Activated CD4-positive, alpha-beta memory T cell treated with anti-CD3 and anti-CD28 coated beads, Interleukin-2, amount 10 ng/mL, durations not matched to agents 7 days and 5 days (primary cell): ENCODE data around the gene DOK6. TPM values are rescaled to one million over a fixed set of nuclear protein-coding genes. Genes with fewer than 3 reads are reported as not detected.
A peak's percentile ranks its signal among the peaks of the same experiment; 100 is the strongest.
"Not testable (repeated sequence)": the region's sequence is repeated elsewhere in the genome, so short reads cannot be mapped to it uniquely, and the experiment has no call there.

ENCODE experiments used
- CTCF ChIA-PET: fragments of 350-600 bp; sonication (Branson Sonifier 250); formaldehyde crosslinking; loops from one replicate; lab custom pipeline; 2021; ENCODE audit warnings: antibody characterized with exemption, inconsistent platforms; lab: Charles Lee
- POLR2A ChIA-PET: fragments of 350-600 bp; sonication (Branson Sonifier 250); formaldehyde crosslinking; loops from one replicate; lab custom pipeline; 2021; ENCODE audit warnings: antibody characterized with exemption; lab: Charles Lee
- DNase-seq: peaks from one replicate; pipeline ENCODE4 v3.0.0-alpha.2; 2020
- H3K27ac Mint-ChIP-seq: one replicate; pipeline ENCODE4 v1.8.0; 2021; ENCODE audit warnings: mild to moderate bottlenecking, mixed read lengths
- H3K27me3 Mint-ChIP-seq: one replicate; pipeline ENCODE4 v1.8.0; 2021; ENCODE audit warnings: mixed read lengths
- H3K36me3 Mint-ChIP-seq: one replicate; pipeline ENCODE4 v1.8.0; 2021; ENCODE audit warnings: low read depth, mixed read lengths
- H3K4me1 Mint-ChIP-seq: one replicate; pipeline ENCODE4 v1.8.0; 2021; ENCODE audit warnings: mixed read lengths
- H3K4me3 Mint-ChIP-seq: one replicate; pipeline ENCODE4 v1.8.0; 2021; ENCODE audit warnings: mild to moderate bottlenecking, mixed read lengths
- H3K9me3 Mint-ChIP-seq: one replicate; pipeline ENCODE4 v1.8.0; 2021; ENCODE audit warnings: mixed read lengths
- total RNA-seq, 2 experiments: library from RNA; stranded (reverse); gene quantifications; one replicate each; pipeline ENCODE4 v1.2.3, GENCODE V29; 2021

Gene DOK6
- total RNA-seq, result not detected

DNA sequence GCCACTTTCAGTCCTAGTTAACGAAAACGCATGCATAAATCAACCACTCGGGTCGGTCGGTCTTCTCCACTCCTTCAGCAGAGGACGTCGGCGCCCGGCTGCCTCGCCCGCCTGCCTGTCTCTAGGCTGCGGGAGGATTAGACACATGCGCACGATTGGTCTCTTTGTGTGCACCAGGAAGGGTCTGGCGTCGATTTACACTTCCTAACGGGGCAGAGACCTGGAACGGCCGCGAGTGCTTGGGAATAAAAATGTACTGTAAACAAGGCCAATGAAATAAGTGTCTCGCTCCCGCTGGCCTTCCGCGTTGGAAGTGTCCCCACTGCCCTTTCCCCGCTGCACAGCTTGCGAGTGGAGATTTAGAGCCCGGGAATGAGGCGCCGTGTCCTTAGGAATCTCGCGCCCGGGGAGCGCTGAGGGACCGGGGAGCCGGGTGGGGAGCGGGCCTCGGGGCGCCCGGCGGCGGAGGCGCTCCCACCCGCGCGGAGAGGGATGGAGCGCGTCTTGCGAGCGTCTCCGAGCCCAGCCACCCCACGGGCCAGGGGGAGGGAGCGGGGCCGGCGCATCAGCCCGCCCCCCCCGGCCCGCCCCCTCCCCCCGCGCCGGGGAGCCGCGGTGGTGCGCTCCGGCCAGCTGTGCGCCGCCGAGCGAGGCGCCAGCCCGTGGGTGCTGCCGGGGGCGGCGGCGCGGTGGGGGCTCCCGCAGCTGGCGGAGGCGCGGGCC is at the start of gene DOK6:
Gene DOK6, plus strand, starts transcription at position 636 of the 723 bp plus-strand sequence.
- peak within 1 kb of the TSS; percentile 45 for H3K4me3 Mint-ChIP-seq
- no peak for DNase-seq
- POLR2A ChIA-PET, result no interaction called here
- H3K27ac Mint-ChIP-seq, result no peak within 1 kb of the TSS
- H3K4me1 Mint-ChIP-seq, result peaks cover 11% of the 10 kb centered on the region
- CTCF ChIA-PET, result no interaction called here
- peaks cover 54% of the 10 kb centered on the region for H3K27me3 Mint-ChIP-seq
- H3K36me3 Mint-ChIP-seq, result no peaks in the 10 kb centered on the region
- H3K9me3 Mint-ChIP-seq, result no peaks in the 10 kb centered on the region

DNA sequence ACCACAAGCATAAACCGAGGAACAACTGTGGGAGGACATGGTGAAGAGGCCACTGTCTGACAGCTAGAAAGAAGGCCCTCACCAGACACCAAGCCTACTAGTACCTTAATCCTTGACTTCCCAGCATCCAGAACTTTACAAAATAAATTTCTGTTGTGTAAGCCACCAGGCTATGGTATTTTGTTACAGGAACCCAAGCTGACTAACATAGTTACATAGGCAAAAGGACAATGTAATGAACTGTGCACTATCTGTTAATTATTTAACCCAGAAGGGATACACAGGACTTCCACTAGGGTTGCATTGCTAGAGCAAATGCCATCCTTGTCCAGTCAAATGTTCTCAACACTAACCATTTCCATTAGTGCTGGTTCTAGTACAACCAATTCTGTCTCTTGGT is 47.7 kb upstream of the DOK6 start:
- no peak for DNase-seq
- POLR2A ChIA-PET, result no interaction called here
- Mint-ChIP-seq H3K4me1 (no peaks in the 10 kb centered on the region), H3K27me3 (no peaks in the 10 kb centered on the region), H3K27ac (no peak overlapping the region), H3K4me3 (no peak overlapping the region), H3K36me3 (no peaks in the 10 kb centered on the region), H3K9me3 (no peaks in the 10 kb centered on the region)
- CTCF ChIA-PET, result no interaction called here

DNA sequence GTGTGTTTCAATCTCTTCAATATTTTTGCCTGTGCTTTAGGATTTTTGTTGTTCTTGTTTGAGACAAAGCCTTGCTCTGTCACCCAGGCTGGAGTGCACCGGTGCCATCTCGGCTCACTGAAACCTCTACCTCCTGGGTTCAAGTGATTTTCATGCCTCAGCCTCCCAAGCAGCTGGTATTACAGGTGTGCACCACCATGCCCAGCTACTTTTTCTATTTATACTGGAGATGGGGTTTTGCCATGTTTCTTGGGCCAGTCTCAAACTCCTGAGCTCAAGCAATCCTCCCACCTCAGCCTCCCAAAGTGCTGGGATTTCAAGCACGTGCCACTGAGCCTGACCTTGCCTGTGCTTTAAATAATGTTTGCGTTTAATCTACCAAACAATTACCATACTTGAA is 43.1 kb upstream of the DOK6 start:
- Mint-ChIP-seq H3K27ac (no peak overlapping the region), H3K36me3 (no peaks in the 10 kb centered on the region), H3K4me1 (no peaks in the 10 kb centered on the region)

DNA sequence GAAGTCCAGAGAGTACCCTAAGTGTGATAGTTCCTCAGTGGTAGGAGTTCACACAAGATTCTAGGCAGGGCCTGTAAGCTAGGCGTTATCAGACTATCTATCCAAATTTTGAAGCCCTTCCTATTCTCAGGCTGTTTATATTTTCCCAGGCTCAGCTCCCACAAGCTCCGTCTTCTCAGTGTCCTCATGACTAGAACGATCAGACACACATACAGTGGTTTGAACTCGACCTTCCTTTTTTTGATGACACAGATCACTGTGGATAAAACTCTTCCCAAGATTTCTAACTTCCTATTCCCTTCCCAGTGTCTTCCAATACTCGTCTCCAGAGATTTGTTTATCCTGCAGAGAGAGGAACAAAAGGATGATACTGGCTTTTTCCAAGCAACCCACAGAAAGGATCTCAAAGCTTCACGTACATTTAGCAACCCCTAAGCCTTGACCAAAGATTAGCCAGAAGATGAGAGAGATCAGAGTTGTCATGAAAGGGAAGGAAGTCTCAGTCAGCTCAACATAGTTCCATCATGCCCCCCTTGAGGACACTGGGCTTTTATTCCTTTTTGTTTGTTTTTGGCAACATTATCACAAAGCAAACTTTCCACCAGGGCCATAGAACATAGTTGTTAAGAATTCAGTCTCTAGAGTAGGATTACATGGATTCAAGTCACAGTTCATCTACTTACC is 42.3 kb upstream of the DOK6 start:
- POLR2A ChIA-PET, result no interaction called here
- H3K27me3 Mint-ChIP-seq, result no peaks in the 10 kb centered on the region
- H3K4me3 Mint-ChIP-seq, result no peak overlapping the region
- peaks cover 6% of the 10 kb centered on the region for H3K9me3 Mint-ChIP-seq
- no peaks in the 10 kb centered on the region for H3K36me3 Mint-ChIP-seq
- CTCF ChIA-PET, result no interaction called here
- H3K4me1 Mint-ChIP-seq, result no peaks in the 10 kb centered on the region
- DNase-seq, result no peak
- no peak overlapping the region for H3K27ac Mint-ChIP-seq

More for the DNA sequence above, 43.1 kb upstream of the DOK6 start:
- ChIA-PET CTCF (no interaction called here), POLR2A (no interaction called here)
- Mint-ChIP-seq H3K9me3 (peaks cover 6% of the 10 kb centered on the region), H3K4me3 (no peak overlapping the region), H3K27me3 (no peaks in the 10 kb centered on the region)
- DNase-seq, result no peak

DNA sequence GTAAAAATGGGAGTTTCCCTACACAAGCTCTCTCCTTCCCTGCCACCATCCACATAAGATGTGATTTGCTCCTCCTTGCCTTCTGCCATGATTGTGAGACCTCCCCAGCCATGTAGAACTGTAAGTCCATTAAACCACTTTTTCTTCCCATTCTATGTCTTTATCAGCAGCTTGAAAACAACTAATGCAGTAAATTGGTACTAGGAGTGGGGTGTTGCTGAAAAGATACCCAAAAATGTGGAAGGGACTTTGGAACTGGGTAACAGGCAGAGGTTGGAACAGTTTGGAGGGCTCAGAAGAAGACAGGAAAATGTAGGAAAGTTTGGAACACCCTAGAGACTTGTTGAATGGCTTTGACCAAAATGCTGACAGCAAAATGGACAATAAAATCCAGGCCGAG is 40.9 kb upstream of the DOK6 start:
- POLR2A ChIA-PET, H3K4me1 Mint-ChIP-seq, DNase-seq, H3K27me3 Mint-ChIP-seq, H3K36me3 Mint-ChIP-seq, H3K4me3 Mint-ChIP-seq, H3K27ac Mint-ChIP-seq, H3K9me3 Mint-ChIP-seq, CTCF ChIA-PET: not testable (repeated sequence)

DNA sequence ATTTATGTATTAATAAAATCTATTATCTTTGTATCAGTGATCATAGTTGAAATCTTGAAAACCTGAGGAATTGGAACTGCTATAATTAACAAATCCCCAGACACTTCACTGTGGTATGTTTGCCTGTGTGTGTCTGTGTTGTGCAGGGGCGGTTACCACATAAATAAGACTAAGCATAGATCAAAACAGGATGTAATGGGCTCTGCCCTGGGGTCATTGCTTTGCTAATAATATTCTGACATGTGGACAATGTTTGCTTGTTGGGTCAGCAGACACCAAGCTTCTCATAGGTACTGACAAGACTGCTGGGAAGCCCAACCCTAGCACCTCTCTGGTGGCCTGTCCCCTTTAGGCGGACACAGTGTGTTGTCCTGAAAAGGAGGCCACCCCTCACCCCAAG is 35.8 kb upstream of the DOK6 start:
- no peak for DNase-seq
- Mint-ChIP-seq H3K9me3 (peaks cover 3% of the 10 kb centered on the region), H3K36me3 (no peaks in the 10 kb centered on the region), H3K4me3 (no peak overlapping the region), H3K27me3 (peaks cover 2% of the 10 kb centered on the region), H3K4me1 (no peaks in the 10 kb centered on the region), H3K27ac (no peak overlapping the region)
- CTCF ChIA-PET, result no interaction called here
- POLR2A ChIA-PET, result no interaction called here

DNA sequence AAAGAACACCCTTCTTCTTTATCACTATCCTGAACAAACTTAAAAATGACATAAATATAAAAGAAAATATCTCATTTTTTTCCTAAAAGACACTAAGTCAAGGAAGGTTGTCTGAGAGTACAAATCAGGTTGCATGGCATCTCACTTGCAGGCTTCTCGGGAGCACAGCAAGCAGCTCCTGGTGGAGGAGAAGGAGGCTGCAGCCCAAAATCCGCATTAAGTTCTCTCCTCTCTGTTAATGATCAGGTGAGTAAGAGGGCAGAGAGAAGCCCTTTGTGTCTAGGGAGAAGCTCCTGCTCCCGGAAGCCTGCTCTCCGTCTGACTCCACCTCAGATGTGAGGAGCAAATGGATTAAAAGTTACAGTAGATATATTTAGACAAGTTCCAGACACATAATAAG is 35.0 kb upstream of the DOK6 start:
- POLR2A ChIA-PET, result no interaction called here
- H3K27ac Mint-ChIP-seq, result no peak overlapping the region

DNA sequence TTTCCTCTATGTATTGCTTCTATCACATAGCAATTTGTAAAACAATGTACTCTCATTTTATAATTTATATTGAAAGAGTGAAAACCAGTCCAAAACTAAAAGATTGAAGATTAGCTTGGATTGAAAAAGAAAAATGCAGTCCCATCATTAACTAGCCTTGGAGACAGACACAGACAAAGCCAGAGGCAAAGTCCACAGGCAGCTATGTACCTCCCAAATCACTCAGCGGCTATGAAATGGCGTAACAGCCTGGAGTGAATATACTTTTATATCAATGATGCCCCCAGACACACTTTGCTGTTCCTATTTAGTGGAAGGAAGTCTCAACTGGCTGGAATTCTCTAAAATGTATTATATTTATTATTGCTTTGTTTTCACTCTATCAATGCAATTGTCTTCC is 33.6 kb upstream of the DOK6 start:
- H3K36me3 Mint-ChIP-seq, result no peaks in the 10 kb centered on the region
- no peak overlapping the region for H3K4me3 Mint-ChIP-seq
- POLR2A ChIA-PET, result no interaction called here
- H3K27ac Mint-ChIP-seq, result no peak overlapping the region
- no peak for DNase-seq
- peaks cover 4% of the 10 kb centered on the region for H3K27me3 Mint-ChIP-seq
- CTCF ChIA-PET, result no interaction called here
- H3K4me1 Mint-ChIP-seq, result no peaks in the 10 kb centered on the region
- no peaks in the 10 kb centered on the region for H3K9me3 Mint-ChIP-seq

More for the DNA sequence above, 35.0 kb upstream of the DOK6 start:
- H3K4me3 Mint-ChIP-seq, result no peak overlapping the region
- DNase-seq, result no peak
- CTCF ChIA-PET, result no interaction called here
- H3K27me3 Mint-ChIP-seq, result peaks cover 2% of the 10 kb centered on the region
- no peaks in the 10 kb centered on the region for H3K9me3 Mint-ChIP-seq
- no peaks in the 10 kb centered on the region for H3K36me3 Mint-ChIP-seq
- no peaks in the 10 kb centered on the region for H3K4me1 Mint-ChIP-seq

DNA sequence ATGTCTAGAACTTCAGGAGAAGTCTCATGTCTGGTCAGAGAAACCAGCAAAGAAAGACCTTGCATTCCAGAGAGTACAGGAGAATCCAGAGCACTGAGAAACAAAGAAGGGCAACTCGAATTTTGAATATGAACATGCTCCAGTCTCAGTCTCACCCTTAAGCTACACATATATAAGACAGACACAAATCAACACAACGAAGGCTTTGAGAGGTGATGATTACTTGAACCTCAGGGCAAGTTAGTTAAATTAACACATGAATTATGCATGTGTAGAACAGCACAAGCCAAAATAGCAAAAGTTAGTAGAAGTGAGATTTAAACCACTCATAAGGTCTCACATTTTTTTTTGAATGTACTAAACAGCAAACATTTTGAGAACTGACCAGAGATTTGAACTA is 29.0 kb upstream of the DOK6 start:
- H3K9me3 Mint-ChIP-seq, result no peaks in the 10 kb centered on the region
- H3K27me3 Mint-ChIP-seq, result peaks cover 5% of the 10 kb centered on the region
- ChIA-PET POLR2A (no interaction called here), CTCF (interaction anchor here (0.7 kb wide), 1 partner anchor 11 kb away, joined by 5 read pairs; no protein-coding TSS in a partner anchor)
- DNase-seq, result no peak
- no peaks in the 10 kb centered on the region for H3K4me1 Mint-ChIP-seq
- no peak overlapping the region for H3K4me3 Mint-ChIP-seq
- no peak overlapping the region for H3K27ac Mint-ChIP-seq
- no peaks in the 10 kb centered on the region for H3K36me3 Mint-ChIP-seq

DNA sequence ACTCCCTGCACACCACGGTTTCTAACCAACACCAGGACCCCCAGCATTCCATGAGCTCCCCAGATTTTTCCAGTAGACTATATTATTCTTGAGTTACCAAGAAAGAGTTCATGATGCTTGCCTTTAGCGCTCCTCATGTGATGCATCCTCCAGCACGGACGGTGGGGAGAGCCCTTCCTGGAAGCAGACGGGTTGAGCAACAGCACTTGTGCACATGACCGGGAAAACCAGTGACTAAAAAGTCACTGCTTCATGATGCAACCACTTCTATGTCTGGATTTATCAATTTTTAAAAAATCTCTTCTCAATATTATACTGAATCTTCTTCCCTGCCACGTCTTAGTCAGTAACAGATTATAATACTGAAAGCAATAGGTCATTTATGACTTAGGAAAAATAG is 20.4 kb upstream of the DOK6 start:
- H3K9me3 Mint-ChIP-seq, result no peaks in the 10 kb centered on the region

DNA sequence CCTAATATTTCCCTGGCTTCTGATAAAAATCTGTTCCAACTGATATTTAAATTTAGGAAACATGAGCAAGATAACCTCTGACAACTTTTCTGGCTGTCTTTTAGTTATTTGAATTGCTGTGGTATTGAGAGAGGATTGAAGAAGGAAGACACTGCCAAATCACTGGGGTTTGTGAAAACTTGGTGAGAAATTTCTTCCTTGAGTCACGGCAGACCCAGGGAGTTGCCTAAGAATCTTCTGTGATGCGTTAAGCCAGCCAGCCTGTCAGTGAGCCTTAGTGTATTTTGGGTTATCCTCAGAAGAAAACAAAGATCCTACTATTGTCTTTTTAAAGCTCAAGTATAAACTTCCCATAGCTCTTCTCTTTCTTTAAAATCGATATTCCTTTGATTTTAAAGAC is 17.5 kb upstream of the DOK6 start:
- POLR2A ChIA-PET, result no interaction called here
- Mint-ChIP-seq H3K27ac (no peak overlapping the region), H3K9me3 (no peaks in the 10 kb centered on the region), H3K27me3 (no peaks in the 10 kb centered on the region), H3K36me3 (no peaks in the 10 kb centered on the region), H3K4me1 (no peaks in the 10 kb centered on the region), H3K4me3 (no peak overlapping the region)
- no peak for DNase-seq
- CTCF ChIA-PET, result no interaction called here

More for the DNA sequence above, 20.4 kb upstream of the DOK6 start:
- Mint-ChIP-seq H3K27me3 (no peaks in the 10 kb centered on the region), H3K4me1 (no peaks in the 10 kb centered on the region), H3K27ac (no peak overlapping the region), H3K4me3 (no peak overlapping the region), H3K36me3 (no peaks in the 10 kb centered on the region)
- ChIA-PET POLR2A (no interaction called here), CTCF (no interaction called here)
- DNase-seq, result no peak

DNA sequence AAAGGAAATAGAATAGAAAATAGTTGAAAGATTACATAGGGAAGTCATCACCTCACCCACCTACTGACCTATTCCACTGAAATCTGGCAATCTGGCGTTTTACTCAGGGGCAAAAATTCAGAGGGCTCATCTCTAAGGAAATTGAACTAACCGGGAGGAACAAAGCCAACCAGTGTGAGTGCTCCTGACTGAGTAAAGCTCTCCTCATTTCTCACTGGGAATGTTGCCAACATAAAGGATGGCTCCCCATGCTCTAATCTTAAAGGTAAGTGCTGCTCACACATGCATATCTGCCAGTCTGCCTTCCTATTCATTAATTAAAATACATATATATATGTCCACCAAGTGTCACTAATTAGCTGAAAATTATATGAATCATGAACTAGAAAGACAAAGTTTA is 13.5 kb upstream of the DOK6 start:
- Mint-ChIP-seq H3K4me1 (no peaks in the 10 kb centered on the region), H3K27ac (no peak overlapping the region), H3K27me3 (peaks cover 3% of the 10 kb centered on the region), H3K4me3 (no peak overlapping the region), H3K36me3 (no peaks in the 10 kb centered on the region), H3K9me3 (no peaks in the 10 kb centered on the region)
- CTCF ChIA-PET, result no interaction called here
- POLR2A ChIA-PET, result no interaction called here
- DNase-seq, result no peak

DNA sequence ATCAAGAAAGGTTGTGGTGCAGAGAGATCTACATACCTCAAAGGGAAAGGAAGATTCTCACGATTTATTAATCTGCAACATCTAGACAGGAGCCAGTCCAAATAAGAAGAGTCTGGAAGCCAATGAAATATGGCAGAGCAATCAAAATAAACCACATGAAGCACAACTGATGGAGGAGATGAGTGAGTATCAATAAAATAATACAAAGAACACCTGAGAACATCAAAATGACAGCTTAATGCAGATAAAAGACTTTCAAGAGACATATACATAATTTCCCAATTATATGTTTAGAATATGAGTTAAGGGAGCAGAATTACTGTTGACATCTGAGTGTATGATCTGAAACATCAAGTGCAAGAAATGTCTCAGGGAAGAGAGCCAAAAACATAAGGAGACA is 12.5 kb upstream of the DOK6 start:
- no peak for DNase-seq
- H3K27me3 Mint-ChIP-seq, result peaks cover 3% of the 10 kb centered on the region

DNA sequence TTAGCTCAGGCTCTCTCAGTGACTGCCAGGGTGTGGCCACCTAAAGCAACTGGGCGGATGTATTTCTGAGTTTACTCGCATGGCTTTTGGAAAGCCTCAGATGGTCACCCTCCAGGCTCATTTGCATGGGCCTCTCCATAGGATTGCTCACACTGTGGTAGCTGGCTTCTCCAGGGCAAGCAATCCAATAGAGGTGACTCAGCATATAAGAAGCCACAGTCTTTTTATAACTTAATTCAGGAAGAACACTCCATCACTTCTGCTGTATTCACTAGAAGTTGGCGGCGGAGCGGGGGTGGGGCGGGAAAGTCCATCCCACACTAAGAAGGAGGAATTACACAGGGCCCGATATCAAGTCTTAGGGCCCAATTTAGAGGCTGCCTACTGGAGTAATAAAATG is 3.6 kb upstream of the DOK6 start:
- Mint-ChIP-seq H3K27me3 (peaks cover 31% of the 10 kb centered on the region), H3K27ac (no peak overlapping the region), H3K4me1 (peaks cover 11% of the 10 kb centered on the region), H3K9me3 (no peaks in the 10 kb centered on the region), H3K36me3 (no peaks in the 10 kb centered on the region), H3K4me3 (no peak overlapping the region)
- ChIA-PET CTCF (no interaction called here), POLR2A (no interaction called here)
- DNase-seq, result no peak

More for the DNA sequence above, 12.5 kb upstream of the DOK6 start:
- Mint-ChIP-seq H3K4me1 (no peaks in the 10 kb centered on the region), H3K36me3 (no peaks in the 10 kb centered on the region), H3K27ac (no peak overlapping the region), H3K9me3 (no peaks in the 10 kb centered on the region), H3K4me3 (no peak overlapping the region)
- ChIA-PET POLR2A (no interaction called here), CTCF (no interaction called here)
